ENCODE results near the gene TSPAN5.

Gene TSPAN5

DNA sequence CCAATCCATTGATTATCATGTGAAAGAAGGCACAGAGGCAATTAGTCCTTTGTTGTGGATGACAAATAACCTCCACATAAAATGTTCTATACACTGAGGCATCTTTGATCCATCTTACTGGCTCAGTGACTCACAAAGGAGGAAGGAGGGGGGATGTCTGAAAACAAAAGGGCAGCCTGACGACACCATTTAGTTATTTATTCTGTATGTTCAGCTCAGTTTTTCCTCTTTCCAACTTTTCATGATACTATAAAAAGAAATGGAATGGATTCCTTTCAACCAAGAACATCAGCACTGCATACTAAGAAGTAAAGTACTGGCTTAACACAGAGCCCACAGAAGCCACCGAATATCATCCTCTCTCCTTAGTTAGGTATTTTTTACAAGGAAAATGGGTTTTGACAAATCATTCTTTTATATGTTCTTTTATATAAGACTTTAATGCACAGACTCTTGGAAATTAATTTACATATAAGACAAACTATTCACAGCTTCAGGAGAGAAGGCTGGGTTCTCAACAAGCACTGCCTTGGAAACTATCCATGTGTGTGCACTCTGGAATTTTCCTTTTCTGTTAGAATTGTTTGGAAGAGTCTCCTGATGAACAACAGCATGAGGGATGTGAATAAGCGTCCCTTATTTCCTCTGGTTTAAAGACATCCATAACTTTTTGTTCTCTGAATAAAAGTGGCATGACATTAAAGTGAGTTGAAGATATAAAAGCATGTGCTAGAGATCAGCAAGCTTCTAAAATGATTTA, 135.6 kb downstream of the TSPAN5 start:
- Histone ChIP-seq H3K9me3 (ENCODE audit: insufficient read depth, low read depth, low read length) (no peaks in the 10 kb centered on the region), H3K27ac (ENCODE audit: low read depth, low read length) (no peak overlapping the region; the same call in 1 of the 2 replicates), H3K27me3 (ENCODE audit: insufficient read depth, low read length) (no peaks in the 10 kb centered on the region), H3K9ac (ENCODE audit: low read depth, low read length) (no peak overlapping the region; the same call in 1 of the 2 replicates), H3K4me3 (ENCODE audit: low read length) (no peak overlapping the region), H3K36me3 (ENCODE audit: insufficient read depth, low read length) (no peaks in the 10 kb centered on the region), H3K4me1 (ENCODE audit: insufficient read depth, low read length) (peaks cover 21% of the 10 kb centered on the region)
- WGBS: 100% methylated on average over 1 of the region's 3 CpGs

DNA sequence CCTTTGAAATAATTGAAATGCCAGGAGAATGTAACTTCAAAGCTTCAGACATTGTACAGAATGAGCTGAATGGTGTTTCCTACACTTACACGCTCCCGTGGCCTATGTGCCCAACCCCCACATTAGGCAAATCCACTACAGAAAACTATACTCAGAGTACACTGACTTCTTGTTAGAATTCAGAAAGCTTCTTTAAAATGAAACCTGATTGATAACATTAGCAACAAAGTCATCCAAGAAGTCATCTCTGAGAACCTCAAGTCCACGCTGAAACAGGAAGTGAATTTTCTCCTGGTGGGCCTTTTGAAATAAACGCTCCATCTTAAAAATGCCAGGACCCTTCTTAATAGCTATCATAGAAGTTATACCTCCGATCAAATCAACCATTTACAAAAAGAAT, 136.3 kb downstream of the TSPAN5 start:
- H3K36me3 ChIP-seq (ENCODE audit: insufficient read depth, low read length): no peaks in the 10 kb centered on the region
- H3K9me3 ChIP-seq (ENCODE audit: insufficient read depth, low read depth, low read length): peaks cover 2% of the 10 kb centered on the region
- no peak overlapping the region for H3K27ac ChIP-seq (ENCODE audit: low read depth, low read length)
- H3K27me3 ChIP-seq (ENCODE audit: insufficient read depth, low read length): no peaks in the 10 kb centered on the region
- no peak overlapping the region for H3K4me3 ChIP-seq (ENCODE audit: low read length)
- H3K4me1 ChIP-seq (ENCODE audit: insufficient read depth, low read length): peaks cover 18% of the 10 kb centered on the region
- WGBS: 83% methylated on average over 5 of the region's 5 CpGs
- H3K9ac ChIP-seq (ENCODE audit: low read depth, low read length): no peak overlapping the region

DNA sequence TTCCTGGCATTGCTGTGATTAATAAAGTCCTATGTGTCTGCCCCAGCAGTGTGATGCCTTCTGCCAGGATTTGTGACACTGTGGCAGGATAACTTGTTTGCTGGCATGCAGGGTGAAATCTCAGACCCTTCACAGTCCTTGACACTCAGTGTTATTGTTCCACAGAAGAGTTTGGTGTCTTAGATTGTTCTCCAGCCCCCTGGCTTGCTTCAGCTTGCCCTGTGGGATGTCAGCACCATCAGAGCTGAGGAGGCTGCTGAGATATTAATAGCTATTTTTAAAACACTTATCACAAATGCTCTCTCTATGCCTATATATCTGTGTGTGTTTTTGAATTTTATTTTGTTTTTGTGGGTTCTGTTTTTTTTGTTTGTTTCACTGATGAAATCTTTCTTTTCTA, 136.9 kb downstream of the TSPAN5 start:
- H3K9me3 ChIP-seq (ENCODE audit: insufficient read depth, low read depth, low read length): peaks cover 4% of the 10 kb centered on the region
- no peaks in the 10 kb centered on the region for H3K27me3 ChIP-seq (ENCODE audit: insufficient read depth, low read length)
- H3K4me3 ChIP-seq (ENCODE audit: low read length): no peak overlapping the region
- no peak overlapping the region for H3K27ac ChIP-seq (ENCODE audit: low read depth, low read length)
- H3K9ac ChIP-seq (ENCODE audit: low read depth, low read length): no peak overlapping the region
- peaks cover 18% of the 10 kb centered on the region for H3K4me1 ChIP-seq (ENCODE audit: insufficient read depth, low read length)
- no peaks in the 10 kb centered on the region for H3K36me3 ChIP-seq (ENCODE audit: insufficient read depth, low read length)

DNA sequence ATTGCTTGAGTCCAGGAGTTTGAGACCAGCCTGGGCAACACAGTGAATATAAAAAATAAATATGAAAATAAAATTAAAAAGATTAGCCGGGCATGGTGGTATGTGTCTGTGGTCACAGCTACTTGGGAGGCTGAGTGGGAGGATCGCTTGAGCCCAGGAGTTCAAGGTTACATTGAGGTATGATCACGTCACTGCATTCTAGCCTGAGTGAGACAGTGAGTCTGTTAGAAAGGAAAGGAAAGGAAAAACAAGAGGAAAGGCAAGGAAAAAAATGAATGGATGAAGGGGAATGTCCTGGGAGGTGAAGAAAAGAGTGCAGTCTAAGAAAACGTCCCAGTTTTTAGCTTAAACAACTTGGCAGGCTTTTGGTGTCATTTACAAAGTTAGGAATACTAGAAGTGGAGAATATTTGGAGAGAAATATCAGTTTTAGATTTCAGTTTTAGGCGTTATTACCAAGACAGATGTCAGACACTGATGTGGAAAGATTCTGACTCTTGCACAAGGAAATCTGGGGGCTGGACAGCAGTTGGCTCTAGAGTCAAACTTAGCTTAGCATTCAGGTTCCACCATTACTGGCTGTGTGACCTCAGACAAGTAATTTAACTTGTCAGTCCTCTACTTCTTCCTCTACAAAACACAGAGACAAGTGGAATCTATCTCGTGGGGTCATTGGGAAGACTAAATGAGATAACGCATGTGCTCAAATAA, 139.0 kb downstream of the TSPAN5 start:
- H3K27ac ChIP-seq (ENCODE audit: low read depth, low read length): no peak overlapping the region
- no peak overlapping the region for H3K4me3 ChIP-seq (ENCODE audit: low read length)
- H3K4me1 ChIP-seq (ENCODE audit: insufficient read depth, low read length): peaks cover 27% of the 10 kb centered on the region
- H3K9ac ChIP-seq (ENCODE audit: low read depth, low read length): no peak overlapping the region
- peaks cover 4% of the 10 kb centered on the region for H3K9me3 ChIP-seq (ENCODE audit: insufficient read depth, low read depth, low read length)
- 92% methylated on average over 7 of the region's 7 CpGs for WGBS
- no peaks in the 10 kb centered on the region for H3K27me3 ChIP-seq (ENCODE audit: insufficient read depth, low read length)
- H3K36me3 ChIP-seq (ENCODE audit: insufficient read depth, low read length): no peaks in the 10 kb centered on the region

DNA sequence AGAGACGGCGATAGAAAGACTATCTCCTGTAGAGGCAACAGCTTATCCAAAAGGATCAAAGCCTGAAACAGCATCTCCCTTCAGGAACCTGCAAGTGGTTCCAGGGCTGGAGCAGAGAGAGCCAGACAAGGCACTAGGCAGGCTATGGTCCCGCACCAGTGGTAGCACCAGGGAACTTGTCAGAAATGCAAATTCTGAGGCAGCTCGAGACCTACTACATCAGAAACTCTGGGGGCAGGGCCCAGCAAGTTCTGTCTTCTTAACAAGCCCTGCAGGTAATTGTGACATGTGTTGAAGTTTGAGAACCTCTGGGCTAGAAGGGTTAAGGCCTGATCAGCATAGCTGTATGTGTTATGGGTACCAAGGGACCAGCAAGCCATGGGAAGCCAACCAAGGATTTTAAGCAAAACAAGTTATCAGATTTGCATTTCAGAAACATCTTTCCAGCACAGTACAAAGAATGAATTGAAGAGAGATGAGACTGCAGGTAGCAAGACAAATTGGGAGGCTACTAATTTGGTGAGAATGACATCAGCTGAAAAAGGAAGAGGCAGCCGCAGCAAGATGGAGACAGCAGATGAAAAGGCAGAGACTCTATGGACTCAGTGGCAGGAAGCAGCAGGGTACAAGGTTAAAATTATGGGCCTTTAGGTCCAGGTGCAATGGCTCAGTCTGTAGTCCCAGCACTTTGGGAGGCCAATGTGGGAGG, 139.7 kb downstream of the TSPAN5 start:
- no peak overlapping the region for H3K4me3 ChIP-seq (ENCODE audit: low read length)
- peaks cover 4% of the 10 kb centered on the region for H3K9me3 ChIP-seq (ENCODE audit: insufficient read depth, low read depth, low read length)
- no peaks in the 10 kb centered on the region for H3K27me3 ChIP-seq (ENCODE audit: insufficient read depth, low read length)
- H3K9ac ChIP-seq (ENCODE audit: low read depth, low read length): no peak overlapping the region
- no peaks in the 10 kb centered on the region for H3K36me3 ChIP-seq (ENCODE audit: insufficient read depth, low read length)
- H3K4me1 ChIP-seq (ENCODE audit: insufficient read depth, low read length): peaks cover 27% of the 10 kb centered on the region
- 67% methylated on average over 5 of the region's 5 CpGs for WGBS
- H3K27ac ChIP-seq (ENCODE audit: low read depth, low read length): no peak overlapping the region

DNA sequence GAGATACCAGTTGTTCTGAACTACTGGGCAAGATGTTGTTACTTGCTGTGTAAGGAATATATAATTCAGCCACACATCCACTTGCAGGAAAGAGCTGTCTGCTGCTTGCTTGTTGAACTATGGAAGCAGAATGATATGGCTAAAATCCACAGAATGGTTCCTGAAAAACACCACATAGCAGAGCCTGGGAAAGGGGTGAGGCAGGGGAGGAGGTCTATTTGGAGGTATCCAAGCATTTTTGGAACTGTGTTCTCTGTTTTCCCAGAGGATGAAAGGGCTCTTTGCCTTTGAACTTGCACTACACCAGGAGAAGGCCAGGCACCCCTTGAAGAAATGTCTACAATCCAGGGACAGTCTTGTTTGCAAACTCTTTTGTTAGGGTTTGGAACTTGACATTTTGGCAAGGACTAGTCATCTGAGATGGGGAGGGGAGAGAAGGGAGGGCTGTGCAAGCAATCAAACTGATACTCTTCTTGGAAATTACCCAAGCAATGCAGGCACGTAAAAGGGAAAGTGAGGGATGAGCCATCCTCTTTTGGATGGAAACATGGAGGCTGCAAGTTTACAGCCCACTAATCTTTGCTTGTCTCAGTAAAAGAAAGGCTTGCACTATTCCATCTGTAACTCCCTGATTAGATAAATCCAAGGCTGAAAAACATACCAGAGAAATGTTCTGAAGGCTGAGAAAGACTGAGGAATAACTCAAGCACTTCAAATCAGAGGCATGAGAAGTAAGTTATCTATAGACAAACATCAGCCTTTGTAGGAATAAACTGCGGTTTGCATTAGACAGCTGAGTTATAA, 141.0 kb downstream of the TSPAN5 start:
- peaks cover 21% of the 10 kb centered on the region for H3K4me1 ChIP-seq (ENCODE audit: insufficient read depth, low read length)
- H3K9ac ChIP-seq (ENCODE audit: low read depth, low read length): no peak overlapping the region
- H3K9me3 ChIP-seq (ENCODE audit: insufficient read depth, low read depth, low read length): peaks cover 4% of the 10 kb centered on the region
- no peaks in the 10 kb centered on the region for H3K27me3 ChIP-seq (ENCODE audit: insufficient read depth, low read length)
- no peak overlapping the region for H3K27ac ChIP-seq (ENCODE audit: low read depth, low read length)
- no peak overlapping the region for H3K4me3 ChIP-seq (ENCODE audit: low read length)
- 98% methylated on average over 2 of the region's 2 CpGs for WGBS
- no peaks in the 10 kb centered on the region for H3K36me3 ChIP-seq (ENCODE audit: insufficient read depth, low read length)

DNA sequence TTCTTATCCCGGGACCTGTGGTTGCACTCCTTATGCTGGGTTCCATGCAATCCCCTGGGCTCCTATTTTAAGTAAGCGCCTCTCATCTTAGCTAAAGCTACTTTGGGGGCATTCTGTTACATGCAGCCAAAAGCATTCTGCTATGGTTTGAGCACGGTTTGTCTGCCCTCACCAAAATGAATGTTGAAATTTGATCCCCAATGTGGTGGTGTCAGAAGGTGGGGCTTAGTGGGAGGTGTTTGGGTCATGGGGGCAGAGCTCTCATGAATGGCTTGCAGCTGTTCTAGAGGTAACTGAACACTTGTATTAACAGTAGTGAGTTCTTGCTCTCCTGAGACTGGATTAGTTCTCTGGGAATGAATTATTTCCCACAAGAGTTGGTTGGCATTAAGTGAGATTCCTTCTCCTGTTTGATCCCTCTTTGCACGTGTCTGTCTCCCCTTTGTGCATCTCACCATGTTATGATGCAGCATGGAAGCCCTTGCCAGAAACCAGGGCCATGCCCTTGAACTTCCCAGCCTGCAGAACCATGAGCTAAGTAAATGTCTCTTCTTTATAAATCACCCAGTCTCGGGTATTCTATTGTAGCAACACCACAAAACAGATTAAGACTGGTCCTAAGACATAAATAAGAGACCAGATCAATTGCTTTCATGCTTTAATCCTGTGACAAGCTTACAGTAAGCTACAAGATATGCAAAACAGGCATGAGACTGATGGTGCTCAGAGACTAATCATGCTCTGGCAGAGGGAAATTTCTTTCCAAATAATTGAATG, 141.8 kb downstream of the TSPAN5 start:
- no peaks in the 10 kb centered on the region for H3K36me3 ChIP-seq (ENCODE audit: insufficient read depth, low read length)
- no peak overlapping the region for H3K9ac ChIP-seq (ENCODE audit: low read depth, low read length)
- H3K4me3 ChIP-seq (ENCODE audit: low read length): no peak overlapping the region
- H3K27ac ChIP-seq (ENCODE audit: low read depth, low read length): no peak overlapping the region
- H3K9me3 ChIP-seq (ENCODE audit: insufficient read depth, low read depth, low read length): peaks cover 4% of the 10 kb centered on the region
- no peaks in the 10 kb centered on the region for H3K27me3 ChIP-seq (ENCODE audit: insufficient read depth, low read length)
- peaks cover 18% of the 10 kb centered on the region for H3K4me1 ChIP-seq (ENCODE audit: insufficient read depth, low read length)
- WGBS: 90% methylated on average over 5 of the region's 5 CpGs

DNA sequence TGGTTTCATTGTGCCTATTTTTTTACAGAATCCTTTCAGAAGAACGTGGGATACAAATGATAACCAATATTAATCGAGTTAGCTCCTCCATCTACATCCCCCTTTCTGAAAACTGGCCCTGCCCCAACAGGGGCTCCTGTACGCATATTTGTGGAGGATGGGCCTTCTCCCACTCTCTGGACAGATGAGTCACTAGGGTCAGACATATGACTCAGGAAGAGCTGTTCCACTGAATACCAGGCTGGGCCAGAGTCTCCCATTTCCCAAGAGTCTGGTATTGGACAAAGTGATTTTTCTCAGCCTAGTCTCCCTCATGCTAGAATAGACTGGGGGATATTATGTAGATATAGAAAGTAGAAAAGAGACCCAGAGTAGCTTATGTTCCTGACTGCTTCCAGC, 142.4 kb downstream of the TSPAN5 start:
- Histone ChIP-seq H3K36me3 (ENCODE audit: insufficient read depth, low read length) (no peaks in the 10 kb centered on the region), H3K9me3 (ENCODE audit: insufficient read depth, low read depth, low read length) (peaks cover 4% of the 10 kb centered on the region), H3K4me1 (ENCODE audit: insufficient read depth, low read length) (peaks cover 18% of the 10 kb centered on the region), H3K27me3 (ENCODE audit: insufficient read depth, low read length) (no peaks in the 10 kb centered on the region), H3K27ac (ENCODE audit: low read depth, low read length) (no peak overlapping the region), H3K9ac (ENCODE audit: low read depth, low read length) (no peak overlapping the region), H3K4me3 (ENCODE audit: low read length) (no peak overlapping the region)
- 88% methylated on average over 3 of the region's 3 CpGs for WGBS

DNA sequence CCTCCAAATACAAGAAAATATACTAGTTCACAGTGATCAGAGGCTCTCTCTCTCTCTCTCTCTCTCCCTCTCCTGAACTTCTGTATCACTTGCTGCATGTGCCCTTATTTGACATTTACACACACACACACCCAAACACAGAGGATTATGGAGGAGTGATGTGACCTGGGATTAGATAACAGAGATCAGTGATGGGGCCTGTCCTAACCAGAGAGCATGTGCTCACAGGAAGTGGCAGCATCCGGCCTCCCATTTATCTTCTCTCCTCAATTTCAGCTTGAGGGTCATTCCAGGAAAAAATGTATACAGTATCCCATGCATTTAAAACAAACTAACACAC, 143.0 kb downstream of the TSPAN5 start:
- 88% methylated on average over 1 of the region's 1 CpG for WGBS
- no peak overlapping the region for H3K9ac ChIP-seq (ENCODE audit: low read depth, low read length)
- no peak overlapping the region for H3K27ac ChIP-seq (ENCODE audit: low read depth, low read length)
- H3K27me3 ChIP-seq (ENCODE audit: insufficient read depth, low read length): no peaks in the 10 kb centered on the region
- H3K9me3 ChIP-seq (ENCODE audit: insufficient read depth, low read depth, low read length): peaks cover 4% of the 10 kb centered on the region
- no peaks in the 10 kb centered on the region for H3K36me3 ChIP-seq (ENCODE audit: insufficient read depth, low read length)
- H3K4me1 ChIP-seq (ENCODE audit: insufficient read depth, low read length): peaks cover 21% of the 10 kb centered on the region
- no peak overlapping the region for H3K4me3 ChIP-seq (ENCODE audit: low read length)

DNA sequence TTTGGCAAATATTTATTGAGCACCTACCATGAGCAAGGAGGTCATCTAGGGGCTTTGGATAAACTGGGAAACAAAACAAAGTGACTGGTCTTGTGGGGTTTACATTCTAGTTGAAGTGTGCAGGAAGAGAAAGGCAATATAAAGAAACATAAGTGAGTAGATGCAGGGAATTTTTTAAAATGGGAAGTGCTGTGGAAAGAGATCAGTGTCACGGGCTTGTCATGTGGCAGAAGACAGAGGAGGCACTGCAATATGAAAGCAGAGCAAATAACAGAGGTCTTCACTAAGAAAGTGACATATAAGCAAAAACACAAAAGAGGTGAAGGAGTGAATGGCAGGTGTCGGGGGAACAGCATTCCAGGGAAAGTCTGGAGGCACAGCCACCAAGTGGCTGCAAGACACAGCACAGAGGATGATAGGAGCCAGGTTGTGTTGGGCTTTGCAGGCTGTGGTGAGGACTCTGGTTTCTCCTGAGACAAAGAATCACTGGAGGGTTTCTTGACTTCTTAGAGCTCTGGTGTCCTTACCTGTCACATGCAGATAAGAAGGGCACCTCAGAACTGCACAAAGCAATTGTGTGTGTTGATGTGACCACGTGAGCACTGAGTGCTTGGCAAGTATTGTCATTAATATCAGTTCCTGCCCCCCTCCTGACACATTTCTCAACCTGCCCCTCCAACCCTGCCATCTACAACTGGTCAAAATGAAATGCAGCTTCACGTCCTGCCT, 143.5 kb downstream of the TSPAN5 start:
- H3K4me3 ChIP-seq (ENCODE audit: low read length): no peak overlapping the region
- H3K9ac ChIP-seq (ENCODE audit: low read depth, low read length): no peak overlapping the region
- 70% methylated on average over 4 of the region's 4 CpGs for WGBS
- H3K27me3 ChIP-seq (ENCODE audit: insufficient read depth, low read length): no peaks in the 10 kb centered on the region
- peaks cover 4% of the 10 kb centered on the region for H3K9me3 ChIP-seq (ENCODE audit: insufficient read depth, low read depth, low read length)
- H3K4me1 ChIP-seq (ENCODE audit: insufficient read depth, low read length): peaks cover 25% of the 10 kb centered on the region
- H3K36me3 ChIP-seq (ENCODE audit: insufficient read depth, low read length): no peaks in the 10 kb centered on the region
- no peak overlapping the region for H3K27ac ChIP-seq (ENCODE audit: low read depth, low read length)

All from HUES64 (cell line).